Measurements from ENCODE around the gene RBMX. TPM values are rescaled to one million over a fixed set of nuclear protein-coding genes. Genes with fewer than 3 reads are reported as not detected.
"Not testable (repeated sequence)": the region's sequence is repeated elsewhere in the genome, so short reads cannot be mapped to it uniquely, and the experiment has no call there.

The RBMX gene
- total RNA-seq, 1 donor from 2014 or later = 532 TPM

- Mint-ChIP-seq H3K27me3 (ENCODE audit: low read depth) (no peaks in the 10 kb centered on the region), H3K4me1 (peaks cover 4% of the 10 kb centered on the region), H3K27ac (ENCODE audit: unreplicated experiment) (no peak overlapping the region), H3K9me3 (no peaks in the 10 kb centered on the region), H3K4me3 (no peak overlapping the region), H3K36me3 (ENCODE audit: low read depth) (no peaks in the 10 kb centered on the region)
- TF ChIP-seq, protein P1, sequence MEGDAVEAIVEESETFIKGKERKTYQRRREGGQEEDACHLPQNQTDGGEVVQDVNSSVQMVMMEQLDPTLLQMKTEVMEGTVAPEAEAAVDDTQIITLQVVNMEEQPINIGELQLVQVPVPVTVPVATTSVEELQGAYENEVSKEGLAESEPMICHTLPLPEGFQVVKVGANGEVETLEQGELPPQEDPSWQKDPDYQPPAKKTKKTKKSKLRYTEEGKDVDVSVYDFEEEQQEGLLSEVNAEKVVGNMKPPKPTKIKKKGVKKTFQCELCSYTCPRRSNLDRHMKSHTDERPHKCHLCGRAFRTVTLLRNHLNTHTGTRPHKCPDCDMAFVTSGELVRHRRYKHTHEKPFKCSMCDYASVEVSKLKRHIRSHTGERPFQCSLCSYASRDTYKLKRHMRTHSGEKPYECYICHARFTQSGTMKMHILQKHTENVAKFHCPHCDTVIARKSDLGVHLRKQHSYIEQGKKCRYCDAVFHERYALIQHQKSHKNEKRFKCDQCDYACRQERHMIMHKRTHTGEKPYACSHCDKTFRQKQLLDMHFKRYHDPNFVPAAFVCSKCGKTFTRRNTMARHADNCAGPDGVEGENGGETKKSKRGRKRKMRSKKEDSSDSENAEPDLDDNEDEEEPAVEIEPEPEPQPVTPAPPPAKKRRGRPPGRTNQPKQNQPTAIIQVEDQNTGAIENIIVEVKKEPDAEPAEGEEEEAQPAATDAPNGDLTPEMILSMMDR (conservative IDR thresholded peaks at IDR 0.05) = no peak
- DNase-seq (ENCODE audit: low read depth, low spot score) = no peak
These were observed 18.7 kb upstream of the RBMX start for GRCh38 chrX:136899221-136899620.

GRCh38 chrX:136898752-136899151 is 18.2 kb upstream of the RBMX start:
- H3K27ac Mint-ChIP-seq (ENCODE audit: unreplicated experiment); DNase-seq (ENCODE audit: low read depth, low spot score); H3K36me3 Mint-ChIP-seq (ENCODE audit: low read depth); H3K4me3 Mint-ChIP-seq; H3K27me3 Mint-ChIP-seq (ENCODE audit: low read depth); H3K4me1 Mint-ChIP-seq; H3K9me3 Mint-ChIP-seq: not testable (repeated sequence)

GRCh38 chrX:136896121-136896914 is 15.8 kb upstream of the RBMX start:
- Mint-ChIP-seq H3K4me3 (no peak overlapping the region), H3K27ac (ENCODE audit: unreplicated experiment) (no peak overlapping the region), H3K9me3 (peaks cover 7% of the 10 kb centered on the region), H3K4me1 (peaks cover 4% of the 10 kb centered on the region), H3K36me3 (ENCODE audit: low read depth) (peaks cover 3% of the 10 kb centered on the region), H3K27me3 (ENCODE audit: low read depth) (no peaks in the 10 kb centered on the region)
- TF ChIP-seq, protein P1 (conservative IDR thresholded peaks at IDR 0.05) = no peak
- no peak for DNase-seq (ENCODE audit: low read depth, low spot score)

DNA sequence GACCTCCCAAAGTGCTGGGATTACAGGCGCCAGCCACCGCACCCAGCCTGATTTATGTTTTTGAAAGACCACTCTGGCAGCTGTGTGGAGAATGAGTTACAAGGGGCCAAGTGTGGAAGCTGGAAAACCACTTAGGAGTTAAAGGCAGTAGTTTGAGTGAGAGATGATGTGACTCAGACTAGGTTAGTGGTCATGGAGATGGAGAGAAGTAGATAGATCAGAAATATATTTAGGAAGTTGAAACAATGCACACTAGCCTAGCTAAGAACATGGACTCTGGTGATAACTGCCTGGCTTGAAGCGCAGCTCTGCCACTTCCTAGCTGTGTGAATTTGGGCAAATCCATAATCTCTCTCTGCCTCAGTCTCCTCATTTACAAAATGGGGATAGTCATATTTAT is 11.9 kb upstream of the RBMX start:
- DNase-seq (ENCODE audit: low read depth, low spot score) = no peak
- peaks cover 9% of the 10 kb centered on the region for H3K9me3 Mint-ChIP-seq
- H3K4me1 Mint-ChIP-seq = no peaks in the 10 kb centered on the region
- H3K27ac Mint-ChIP-seq (ENCODE audit: unreplicated experiment) = no peak overlapping the region
- H3K4me3 Mint-ChIP-seq = no peak overlapping the region
- TF ChIP-seq, protein P1 (conservative IDR thresholded peaks at IDR 0.05) = no peak
- H3K36me3 Mint-ChIP-seq (ENCODE audit: low read depth) = peaks cover 3% of the 10 kb centered on the region
- H3K27me3 Mint-ChIP-seq (ENCODE audit: low read depth) = no peaks in the 10 kb centered on the region

- not testable (repeated sequence) for H3K36me3 Mint-ChIP-seq (ENCODE audit: low read depth); H3K27ac Mint-ChIP-seq (ENCODE audit: unreplicated experiment); H3K4me3 Mint-ChIP-seq; H3K9me3 Mint-ChIP-seq; H3K27me3 Mint-ChIP-seq (ENCODE audit: low read depth); H3K4me1 Mint-ChIP-seq; DNase-seq (ENCODE audit: low read depth, low spot score)
These were observed 10.1 kb upstream of the RBMX start for GRCh38 chrX:136890596-136890995.

- DNase-seq (ENCODE audit: low read depth, low spot score) = no peak
- H3K36me3 Mint-ChIP-seq (ENCODE audit: low read depth) = peaks cover 3% of the 10 kb centered on the region
- TF ChIP-seq, protein P1 (conservative IDR thresholded peaks at IDR 0.05) = no peak
- peaks cover 9% of the 10 kb centered on the region for H3K9me3 Mint-ChIP-seq
- no peak overlapping the region for H3K4me3 Mint-ChIP-seq
- peaks cover 7% of the 10 kb centered on the region for H3K4me1 Mint-ChIP-seq
- no peak overlapping the region for H3K27ac Mint-ChIP-seq (ENCODE audit: unreplicated experiment)
- no peaks in the 10 kb centered on the region for H3K27me3 Mint-ChIP-seq (ENCODE audit: low read depth)
These were observed 8.7 kb upstream of the RBMX start for GRCh38 chrX:136889269-136889668.

All from neural crest cell (in vitro differentiated cells).